CD14-positive monocyte (primary cell): ENCODE measurements around the gene TRIM33. TPM values are rescaled to one million over a fixed set of nuclear protein-coding genes. Genes with fewer than 3 reads are reported as not detected.
A peak's percentile ranks its signal among the peaks of the same experiment; 100 is the strongest.

ENCODE experiments used
- DNase-seq, 3 donors: peaks; one replicate each; pipeline ENCODE4 v3.0.0-alpha.2; 2011 to 2022
- H2AFZ ChIP-seq: 2 replicates; pipeline ENCODE4 v1.6.0; 2012; ENCODE audit warnings: mild to moderate bottlenecking, low read depth, low read length, inconsistent platforms; ENCODE audit not compliant: insufficient read depth, poor library complexity, severe bottlenecking
- H3K27ac ChIP-seq, 2 donors: 1 replicate in 1 of 2; 2 replicates in 1 of 2; pipeline ENCODE4 v1.5.1; 2012 to 2013; ENCODE audit warnings: low read length in 2 of 2, control low read depth in 1 of 2, inconsistent platforms in 1 of 2, low read depth in 1 of 2, mild to moderate bottlenecking in 1 of 2
- H3K27me3 ChIP-seq, 2 donors: one replicate each; pipeline versions ENCODE4 v1.6.0 to v1.6.1; 2011 to 2013; ENCODE audit warnings: low read length in 2 of 2; ENCODE audit not compliant: control insufficient read depth in 2 of 2, insufficient read depth in 2 of 2
- H3K36me3 ChIP-seq, 2 donors: replicated peaks in 1 of 2; 1 replicate in 1 of 2; 2 replicates in 1 of 2; pipeline versions ENCODE4 v1.5.1 to v1.6.1; 2012 to 2013; ENCODE audit warnings: low read length in 2 of 2, control low read depth in 1 of 2, inconsistent platforms in 1 of 2, mild to moderate bottlenecking in 1 of 2; ENCODE audit not compliant: insufficient read depth in 2 of 2, control insufficient read depth in 1 of 2
- H3K4me1 ChIP-seq, 2 donors: 1 replicate in 1 of 2; 2 replicates in 1 of 2; pipeline versions ENCODE4 v1.5.1 to v1.6.1; 2012 to 2013; ENCODE audit warnings: low read length in 2 of 2, control low read depth in 1 of 2, inconsistent platforms in 1 of 2, mild to moderate bottlenecking in 1 of 2, moderate library complexity in 1 of 2; ENCODE audit not compliant: insufficient read depth in 2 of 2, control insufficient read depth in 1 of 2
- H3K4me2 ChIP-seq: replicated peaks from 2 replicates; pipeline ENCODE3; 2012; ENCODE audit warnings: low read length, moderate library complexity, mild to moderate bottlenecking; ENCODE audit not compliant: poor library complexity, severe bottlenecking; ENCODE audit errors: extremely low read depth
- H3K4me3 ChIP-seq, 3 experiments: fragments of 200-600 bp in 1 of 3; sonication (generic) in 1 of 3; replicated peaks in 1 of 3; 1 replicate in 2 of 3; 2 replicates in 1 of 3; pipeline ENCODE4 v1.5.1; 2011 to 2013; ENCODE audit warnings: low read length in 3 of 3, mild to moderate bottlenecking in 3 of 3, control low read depth in 2 of 3, low read depth in 2 of 3, inconsistent platforms in 1 of 3, moderate library complexity in 1 of 3
- H3K79me2 ChIP-seq: 2 replicates; pipeline ENCODE4 v1.6.0; 2012; ENCODE audit warnings: mild to moderate bottlenecking, control low read depth, inconsistent platforms, low read length, moderate library complexity; ENCODE audit not compliant: insufficient read depth
- H3K9ac ChIP-seq: 2 replicates; pipeline ENCODE4 v1.6.0; 2017; ENCODE audit warnings: low read length, mild to moderate bottlenecking; ENCODE audit not compliant: insufficient read depth, poor library complexity, severe bottlenecking
- H3K9me3 ChIP-seq, 2 donors: replicated peaks in 1 of 2; 1 replicate in 1 of 2; 2 replicates in 1 of 2; pipeline versions ENCODE4 v1.5.1 to v1.6.1; 2012 to 2013; ENCODE audit warnings: low read length in 2 of 2, control low read depth in 1 of 2; ENCODE audit not compliant: control insufficient read depth in 1 of 2, insufficient read depth in 1 of 2
- H4K20me1 ChIP-seq: 2 replicates; pipeline ENCODE4 v1.6.0; 2012; ENCODE audit warnings: mild to moderate bottlenecking, low read length, control low read depth, moderate library complexity; ENCODE audit not compliant: insufficient read depth
- H3K27ac Mint-ChIP-seq, 7 donors: one replicate each; pipeline ENCODE4 v1.8.0; 2020; ENCODE audit warnings: mild to moderate bottlenecking in 7 of 7, mixed read lengths in 7 of 7, moderate library complexity in 6 of 7, inconsistent platforms in 2 of 7
- H3K27me3 Mint-ChIP-seq, 3 donors: one replicate each; pipeline ENCODE4 v1.8.0; 2021 to 2022; ENCODE audit warnings: low read depth in 3 of 3, mild to moderate bottlenecking in 3 of 3, mixed read lengths in 3 of 3, moderate library complexity in 3 of 3, inconsistent platforms in 1 of 3
- H3K36me3 Mint-ChIP-seq, 2 donors: one replicate each; pipeline ENCODE4 v1.8.0; 2020; ENCODE audit warnings: mixed read lengths in 2 of 2, inconsistent platforms in 1 of 2, mild to moderate bottlenecking in 1 of 2
- H3K4me1 Mint-ChIP-seq: one replicate; pipeline ENCODE4 v1.8.0; 2020; ENCODE audit warnings: mild to moderate bottlenecking, mixed read lengths
- H3K4me3 Mint-ChIP-seq, 2 donors: one replicate each; pipeline ENCODE4 v1.8.0; 2020; ENCODE audit warnings: mild to moderate bottlenecking in 2 of 2, mixed read lengths in 2 of 2, moderate library complexity in 1 of 2
- H3K9me3 Mint-ChIP-seq, 7 donors: one replicate each; pipeline ENCODE4 v1.8.0; 2020 to 2022; ENCODE audit warnings: mixed read lengths in 7 of 7, mild to moderate bottlenecking in 6 of 7, moderate library complexity in 6 of 7, inconsistent platforms in 2 of 7
- WGBS: methylation state at CpG from one replicate; pipeline ENCODE4 v1.1.5; 2013; ENCODE audit warnings: missing lambda C conversion rate; ENCODE audit not compliant: insufficient coverage; 5-methylcytosine and 5-hydroxymethylcytosine counted together
- intact Hi-C, 2 donors: fragments of 100-400 bp; cut with micrococcal nuclease; formaldehyde crosslinking; loops; one replicate each; pipeline versions ENCODE4 v1.15.0 to v1.15.1; 2023
- polyA plus RNA-seq, 3 donors: library from polyadenylated mRNA; depleted of rRNA in 1 of 3; unstranded in 2 of 3; stranded (reverse) in 1 of 3; fragments of 300-500 nt in 2 of 3; fragments of >200 nt in 1 of 3; fragmentation: Illumina TruSeq in 2 of 3; gene quantifications; 1 replicate in 2 of 3; 2 replicates in 1 of 3; pipeline ENCODE4 v1.2.3, GENCODE V29; 2012 to 2021
- TF ChIP-seq, protein P1 (sequence below): fragments of 200-600 bp; IDR thresholded peaks from one replicate; pipeline ENCODE4 v1.8.0; 2022; ENCODE audit warnings: antibody characterized with exemption, mild to moderate bottlenecking

The TRIM33 gene
- polyA plus RNA-seq, 3 donors: 11.8 to 16.5 (median 13.7) TPM

DNA sequence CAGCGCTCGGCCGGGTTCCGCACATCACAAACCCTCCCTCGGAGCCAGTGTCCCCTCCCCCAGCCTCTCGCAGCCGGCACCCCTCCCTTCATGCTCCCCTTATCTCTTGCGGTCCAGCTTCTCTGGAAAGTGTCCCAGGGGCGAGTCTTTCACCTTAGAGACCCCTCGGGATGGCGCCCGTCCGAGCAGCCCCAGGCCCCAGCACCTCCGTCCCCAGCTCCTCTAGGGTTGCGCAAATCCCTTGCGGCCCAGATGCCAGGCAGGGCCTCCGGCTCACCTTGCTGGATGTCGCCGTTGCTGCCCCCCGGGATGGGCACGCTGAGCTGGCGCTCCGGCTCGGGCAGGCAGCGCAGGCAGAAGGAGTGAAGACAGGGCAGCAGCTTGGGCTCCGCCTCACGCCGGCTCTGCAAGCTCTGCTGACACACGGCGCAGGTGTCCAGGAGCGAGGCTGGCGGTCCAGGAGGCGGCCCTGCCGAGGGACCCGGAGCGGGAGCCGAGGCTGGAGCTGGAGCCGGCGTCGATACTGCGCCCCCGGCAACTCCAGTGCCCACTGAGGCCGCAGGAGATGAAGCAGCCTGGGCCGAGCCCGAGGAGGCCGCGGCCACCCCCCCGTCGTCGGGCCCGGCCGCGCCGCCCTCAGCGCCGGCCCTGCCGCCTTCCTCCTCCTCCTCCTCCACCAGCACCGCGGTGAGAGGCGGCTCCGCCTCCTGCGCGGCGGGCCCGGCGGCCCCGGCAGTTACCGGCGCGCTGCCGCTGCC, 550 bp downstream of the TRIM33 start:
- Mint-ChIP-seq H3K4me1 (peaks cover 48% of the 10 kb centered on the region), H3K9me3 (peaks cover 0 to 5% (median 0%) of the 10 kb centered on the region in 7 donors), H3K27ac (peak overlapping the region; percentile 48 to 93 (median 72)), H3K27me3 (peaks cover 0 to 12% (median 2%) of the 10 kb centered on the region in 3 donors), H3K4me3 (peak overlapping the region; percentile 94 to 98), H3K36me3 (peaks cover 13 to 20% of the 10 kb centered on the region in 2 donors)
- H2AFZ ChIP-seq: peak overlapping the region; percentile 79
- H3K9ac ChIP-seq: peak overlapping the region; percentile 99
- DNase-seq: peak in 2 of 3 donors; percentile 3 to 26
- WGBS: under 1% methylated on average over 70 of the region's 71 CpGs
- peak overlapping the region; percentile 90 for H3K4me2 ChIP-seq
- peak overlapping the region; percentile 64 to 99 for H3K27ac ChIP-seq
- no peaks in the 10 kb centered on the region for H3K9me3 ChIP-seq
- intact Hi-C loops: loop anchor here in 1 of 2 donors (5.0 to 10.0 kb wide), 3 partner anchors 56 to 247 kb away; partner anchors contain the start of genes BCAS2 and CSDE1
- no peaks in the 10 kb centered on the region for H3K27me3 ChIP-seq
- TF ChIP-seq, protein P1, sequence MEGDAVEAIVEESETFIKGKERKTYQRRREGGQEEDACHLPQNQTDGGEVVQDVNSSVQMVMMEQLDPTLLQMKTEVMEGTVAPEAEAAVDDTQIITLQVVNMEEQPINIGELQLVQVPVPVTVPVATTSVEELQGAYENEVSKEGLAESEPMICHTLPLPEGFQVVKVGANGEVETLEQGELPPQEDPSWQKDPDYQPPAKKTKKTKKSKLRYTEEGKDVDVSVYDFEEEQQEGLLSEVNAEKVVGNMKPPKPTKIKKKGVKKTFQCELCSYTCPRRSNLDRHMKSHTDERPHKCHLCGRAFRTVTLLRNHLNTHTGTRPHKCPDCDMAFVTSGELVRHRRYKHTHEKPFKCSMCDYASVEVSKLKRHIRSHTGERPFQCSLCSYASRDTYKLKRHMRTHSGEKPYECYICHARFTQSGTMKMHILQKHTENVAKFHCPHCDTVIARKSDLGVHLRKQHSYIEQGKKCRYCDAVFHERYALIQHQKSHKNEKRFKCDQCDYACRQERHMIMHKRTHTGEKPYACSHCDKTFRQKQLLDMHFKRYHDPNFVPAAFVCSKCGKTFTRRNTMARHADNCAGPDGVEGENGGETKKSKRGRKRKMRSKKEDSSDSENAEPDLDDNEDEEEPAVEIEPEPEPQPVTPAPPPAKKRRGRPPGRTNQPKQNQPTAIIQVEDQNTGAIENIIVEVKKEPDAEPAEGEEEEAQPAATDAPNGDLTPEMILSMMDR: no peak
- H3K36me3 ChIP-seq: peaks cover 2 to 19% of the 10 kb centered on the region in 2 donors
- H3K79me2 ChIP-seq: peaks cover 63% of the 10 kb centered on the region
- peaks cover 29 to 42% of the 10 kb centered on the region in 2 donors for H3K4me1 ChIP-seq
- H4K20me1 ChIP-seq: peaks cover 52% of the 10 kb centered on the region
- peak overlapping the region; percentile 88 to 98 (median 94) for H3K4me3 ChIP-seq

GRCh38 chr1:114509596-114510273, 1.3 kb downstream of the TRIM33 start:
- Mint-ChIP-seq H3K9me3 (peaks cover 0 to 5% (median 0%) of the 10 kb centered on the region in 7 donors), H3K27ac (peak overlapping the region; percentile 48 to 93 (median 72)), H3K36me3 (peaks cover 13 to 25% of the 10 kb centered on the region in 2 donors), H3K4me3 (peak overlapping the region; percentile 92 to 94), H3K4me1 (peaks cover 54% of the 10 kb centered on the region), H3K27me3 (peaks cover 0 to 12% (median 2%) of the 10 kb centered on the region in 3 donors)
- DNase-seq: no peak
- peak overlapping the region; percentile 99 for H3K9ac ChIP-seq
- H3K36me3 ChIP-seq: peaks cover 2 to 24% of the 10 kb centered on the region in 2 donors
- H3K27ac ChIP-seq: peak overlapping the region; percentile 64 to 99
- H4K20me1 ChIP-seq: peaks cover 59% of the 10 kb centered on the region
- H3K4me2 ChIP-seq: peak overlapping the region; percentile 90
- H3K4me3 ChIP-seq: peak overlapping the region; percentile 88 to 98 (median 94)
- intact Hi-C loops: loop anchor here in 1 of 2 donors (5.0 to 10.0 kb wide), 3 partner anchors 55 to 248 kb away; partner anchors contain the start of genes BCAS2 and CSDE1
- peaks cover 29 to 42% of the 10 kb centered on the region in 2 donors for H3K4me1 ChIP-seq
- H3K79me2 ChIP-seq: peaks cover 70% of the 10 kb centered on the region
- H3K9me3 ChIP-seq: no peaks in the 10 kb centered on the region
- TF ChIP-seq, protein P1: no peak
- no peaks in the 10 kb centered on the region for H3K27me3 ChIP-seq
- WGBS: 2% methylated on average over 9 of the region's 9 CpGs
- peak overlapping the region; percentile 79 for H2AFZ ChIP-seq
